Stimulated activated CD8-positive, alpha-beta memory T cell treated with anti-CD3 and anti-CD28 coated beads, Interleukin-7, amount 100 ng/mL, for 48 hours (primary cell): ENCODE measurements around the gene CA4.
"Not testable (repeated sequence)": the region's sequence is repeated elsewhere in the genome, so short reads cannot be mapped to it uniquely, and the experiment has no call there.

Source experiments
- DNase-seq, 2 donors: peaks; one replicate each; pipeline ENCODE4 v3.0.0-alpha.2; 2020; ENCODE audit warnings: low read depth in 1 of 2; ENCODE audit errors: extremely low read depth in 1 of 2

Gene CA4

GRCh38 chr17:60171753-60172079, 21.9 kb downstream of the CA4 start:
- no peak for DNase-seq

- DNase-seq, result no peak
Measured at GRCh38 chr17:60173304-60173819, 23.6 kb downstream of the CA4 start.

GRCh38 chr17:60174035-60174434, 24.3 kb downstream of the CA4 start:
- no peak for DNase-seq

- not testable (repeated sequence) for DNase-seq
Measured at GRCh38 chr17:60174767-60175166, 25.0 kb downstream of the CA4 start.

- not testable (repeated sequence) for DNase-seq
Measured at GRCh38 chr17:60176763-60177162, 27.0 kb downstream of the CA4 start.

GRCh38 chr17:60178180-60178579, 28.4 kb downstream of the CA4 start:
- not testable (repeated sequence) for DNase-seq

- not testable (repeated sequence) for DNase-seq
Measured at GRCh38 chr17:60180380-60180779, 30.6 kb downstream of the CA4 start.

GRCh38 chr17:60186372-60186771, 36.6 kb downstream of the CA4 start:
- DNase-seq, result not testable (repeated sequence)

- not testable (repeated sequence) for DNase-seq
Measured at GRCh38 chr17:60186846-60187745, 37.3 kb downstream of the CA4 start.

GRCh38 chr17:60188759-60189158, 39.0 kb downstream of the CA4 start:
- no peak for DNase-seq

- DNase-seq, result not testable (repeated sequence)
Measured at GRCh38 chr17:60190032-60190431, 40.3 kb downstream of the CA4 start.

GRCh38 chr17:60193032-60193431, 43.3 kb downstream of the CA4 start:
- not testable (repeated sequence) for DNase-seq

GRCh38 chr17:60193482-60193881, 43.7 kb downstream of the CA4 start:
- no peak for DNase-seq

GRCh38 chr17:60194141-60194540, 44.4 kb downstream of the CA4 start:
- not testable (repeated sequence) for DNase-seq

- DNase-seq, result not testable (repeated sequence)
Measured at GRCh38 chr17:60198630-60199029, 48.9 kb downstream of the CA4 start.

GRCh38 chr17:60205782-60206181, 56.0 kb downstream of the CA4 start:
- not testable (repeated sequence) for DNase-seq

- DNase-seq, result not testable (repeated sequence)
Measured at GRCh38 chr17:60208302-60208701, 58.5 kb downstream of the CA4 start.
